Smooth muscle cell (in vitro differentiated cells): ENCODE data around the gene VGLL2. TPM values are rescaled to one million over a fixed set of nuclear protein-coding genes. Genes with fewer than 3 reads are reported as not detected.

Experiments used
- DNase-seq: peaks from one replicate; lab custom pipeline; 2025; ENCODE audit not compliant: unreplicated experiment; lab: John Stamatoyannopoulos, UW
- H2AFZ ChIP-seq: fragments of 200-600 bp; sonication (generic); 2 replicates; pipeline ENCODE4 v1.6.0; 2016; ENCODE audit warnings: antibody characterized with exemption, low read depth, mild to moderate bottlenecking
- H3F3A ChIP-seq: fragments of 200-600 bp; sonication (generic); 2 replicates; pipeline ENCODE4 v1.6.0; 2017; ENCODE audit warnings: antibody characterized with exemption, low read depth
- H3K27ac ChIP-seq: fragments of 200-600 bp; sonication (generic); 2 replicates; pipeline ENCODE4 v1.5.1; 2016; ENCODE audit warnings: low read depth, mild to moderate bottlenecking
- H3K27me3 ChIP-seq: fragments of 200-600 bp; sonication (generic); 2 replicates; pipeline ENCODE4 v1.6.1; 2016; ENCODE audit warnings: low read depth, mild to moderate bottlenecking
- H3K36me3 ChIP-seq: fragments of 200-600 bp; sonication (generic); 2 replicates; pipeline ENCODE4 v1.5.1; 2016; ENCODE audit warnings: low read depth
- H3K4me1 ChIP-seq: fragments of 200-600 bp; sonication (generic); 2 replicates; pipeline ENCODE4 v1.5.1; 2016; ENCODE audit warnings: low read depth
- H3K4me2 ChIP-seq: fragments of 200-600 bp; sonication (generic); 2 replicates; pipeline ENCODE4 v1.6.0; 2016; ENCODE audit warnings: mild to moderate bottlenecking
- H3K4me3 ChIP-seq: fragments of 200-600 bp; sonication (generic); 2 replicates; pipeline ENCODE4 v1.5.1; 2016; ENCODE audit warnings: mild to moderate bottlenecking
- H3K79me2 ChIP-seq: fragments of 200-600 bp; sonication (generic); 2 replicates; pipeline ENCODE4 v1.6.0; 2016; ENCODE audit warnings: low read depth, mild to moderate bottlenecking
- H3K9ac ChIP-seq: fragments of 200-600 bp; sonication (generic); 2 replicates; pipeline ENCODE4 v1.6.0; 2016; ENCODE audit warnings: low read depth
- H3K9me3 ChIP-seq: fragments of 200-600 bp; sonication (generic); replicated peaks from 2 replicates; pipeline ENCODE4 v1.5.1; 2016; ENCODE audit warnings: low read depth
- H4K20me1 ChIP-seq: fragments of 200-600 bp; sonication (generic); 2 replicates; pipeline ENCODE4 v1.6.0; 2016; ENCODE audit warnings: low read depth
- WGBS: methylation state at CpG from one replicate; pipeline ENCODE4 v1.1.7; 2016; ENCODE audit warnings: low lambda C conversion rate; 5-methylcytosine and 5-hydroxymethylcytosine counted together
- polyA plus RNA-seq: library from polyadenylated mRNA; unstranded; fragments of >200 nt; fragmentation: Nextera tagmentation; extraction: Ambion mirVana; gene quantifications from 2 replicates; pipeline ENCODE4 v1.2.1, GENCODE V29; 2016
- total RNA-seq: library from RNA; depleted of rRNA; stranded (reverse); fragments of >200 nt; gene quantifications from 2 replicates; pipeline ENCODE4 v1.2.3, GENCODE V29; 2014
- TF ChIP-seq, protein P1 (sequence below): fragments of 200-600 bp; sonication (generic); IDR thresholded peaks from 2 replicates; pipeline ENCODE4 v1.5.1; 2017; ENCODE audit warnings: borderline replicate concordance, mild to moderate bottlenecking, antibody characterized with exemption; ENCODE audit not compliant: insufficient read depth, poor library complexity, severe bottlenecking

The VGLL2 gene
- total and polyA plus RNA-seq, 2 experiments from 2014 or later = not detected

DNA sequence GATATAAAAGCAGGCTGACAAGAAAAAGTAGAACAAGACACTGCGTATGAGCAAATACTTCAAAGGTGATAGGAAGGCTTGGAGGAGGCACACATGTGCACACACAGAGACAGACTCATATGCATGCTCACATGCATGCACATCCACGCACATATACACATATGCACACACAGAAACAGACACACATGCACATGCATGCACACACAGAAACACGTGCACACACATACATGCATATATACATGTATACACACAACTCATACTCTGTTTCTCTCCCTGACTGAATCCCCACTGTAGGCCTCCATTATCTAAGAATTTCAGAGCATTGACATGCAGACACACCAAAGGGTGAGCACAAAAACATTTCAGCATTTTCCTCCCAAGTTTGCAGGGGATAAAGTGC, 43.7 kb downstream of the VGLL2 start:
- Histone ChIP-seq H3K27me3 (no peaks in the 10 kb centered on the region), H3K4me2 (no peak overlapping the region), H2AFZ (no peak overlapping the region), H3K9me3 (no peaks in the 10 kb centered on the region), H3K79me2 (no peaks in the 10 kb centered on the region), H3K27ac (no peak overlapping the region), H3K4me1 (peaks cover under 1% of the 10 kb centered on the region), H3K9ac (no peak overlapping the region), H4K20me1 (no peaks in the 10 kb centered on the region), H3K4me3 (no peak overlapping the region), H3K36me3 (no peaks in the 10 kb centered on the region), H3F3A (no peaks in the 10 kb centered on the region)
- TF ChIP-seq, protein P1, sequence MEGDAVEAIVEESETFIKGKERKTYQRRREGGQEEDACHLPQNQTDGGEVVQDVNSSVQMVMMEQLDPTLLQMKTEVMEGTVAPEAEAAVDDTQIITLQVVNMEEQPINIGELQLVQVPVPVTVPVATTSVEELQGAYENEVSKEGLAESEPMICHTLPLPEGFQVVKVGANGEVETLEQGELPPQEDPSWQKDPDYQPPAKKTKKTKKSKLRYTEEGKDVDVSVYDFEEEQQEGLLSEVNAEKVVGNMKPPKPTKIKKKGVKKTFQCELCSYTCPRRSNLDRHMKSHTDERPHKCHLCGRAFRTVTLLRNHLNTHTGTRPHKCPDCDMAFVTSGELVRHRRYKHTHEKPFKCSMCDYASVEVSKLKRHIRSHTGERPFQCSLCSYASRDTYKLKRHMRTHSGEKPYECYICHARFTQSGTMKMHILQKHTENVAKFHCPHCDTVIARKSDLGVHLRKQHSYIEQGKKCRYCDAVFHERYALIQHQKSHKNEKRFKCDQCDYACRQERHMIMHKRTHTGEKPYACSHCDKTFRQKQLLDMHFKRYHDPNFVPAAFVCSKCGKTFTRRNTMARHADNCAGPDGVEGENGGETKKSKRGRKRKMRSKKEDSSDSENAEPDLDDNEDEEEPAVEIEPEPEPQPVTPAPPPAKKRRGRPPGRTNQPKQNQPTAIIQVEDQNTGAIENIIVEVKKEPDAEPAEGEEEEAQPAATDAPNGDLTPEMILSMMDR = no peak
- DNase-seq = no peak
- 88% methylated on average over 3 of the region's 3 CpGs for WGBS

DNA sequence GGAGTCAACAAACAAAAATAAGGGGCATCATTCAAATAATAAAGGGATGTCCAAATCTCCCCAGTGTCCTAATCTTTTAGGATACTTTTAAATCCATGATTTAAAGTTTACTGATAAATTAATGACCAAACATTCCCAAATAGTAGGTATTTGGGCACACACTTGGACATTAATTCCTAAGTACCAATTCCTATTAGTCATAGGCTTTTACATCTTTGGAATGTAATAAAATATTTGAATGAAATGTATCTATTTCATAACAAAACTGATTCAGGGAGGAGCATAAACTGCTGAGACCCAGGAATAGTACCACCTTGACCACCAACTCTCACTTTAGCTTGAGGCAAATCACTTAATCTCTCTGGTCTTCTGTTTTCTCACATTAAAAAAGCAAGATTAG, 44.3 kb downstream of the VGLL2 start:
- no peak overlapping the region for H3K4me2 ChIP-seq
- TF ChIP-seq, protein P1 = no peak
- H3K27ac ChIP-seq = no peak overlapping the region
- peaks cover 6% of the 10 kb centered on the region for H3K4me1 ChIP-seq
- no peak overlapping the region for H2AFZ ChIP-seq
- H4K20me1 ChIP-seq = no peaks in the 10 kb centered on the region
- no peaks in the 10 kb centered on the region for H3K9me3 ChIP-seq
- no peaks in the 10 kb centered on the region for H3F3A ChIP-seq
- no peaks in the 10 kb centered on the region for H3K27me3 ChIP-seq
- DNase-seq = no peak
- no peak overlapping the region for H3K4me3 ChIP-seq
- no peaks in the 10 kb centered on the region for H3K36me3 ChIP-seq
- no peaks in the 10 kb centered on the region for H3K79me2 ChIP-seq
- H3K9ac ChIP-seq = no peak overlapping the region

DNA sequence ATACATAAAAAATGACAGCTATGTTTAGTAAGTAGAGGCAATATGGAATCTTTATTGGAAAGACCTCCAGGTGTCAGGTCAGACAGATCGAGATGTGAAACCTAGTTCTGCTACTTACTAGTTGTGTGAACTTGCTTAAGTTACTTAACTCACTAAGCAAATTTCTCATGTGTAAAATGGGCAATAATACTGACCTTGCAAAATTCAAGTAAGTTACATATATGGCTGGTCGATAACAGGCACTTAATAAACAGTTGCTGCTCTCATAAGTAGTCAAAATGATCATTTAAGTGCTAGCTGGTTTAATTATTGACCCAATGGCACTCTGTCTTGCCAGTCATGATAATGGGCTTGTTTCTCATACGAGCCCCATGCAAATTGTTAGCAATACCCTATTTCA, 46.0 kb downstream of the VGLL2 start:
- WGBS = 91% methylated on average over 3 of the region's 3 CpGs
- Histone ChIP-seq H3K4me2 (no peak overlapping the region), H3K4me3 (no peak overlapping the region), H3K9ac (no peak overlapping the region), H3K36me3 (no peaks in the 10 kb centered on the region), H3K79me2 (no peaks in the 10 kb centered on the region), H3K4me1 (peaks cover 10% of the 10 kb centered on the region), H3K9me3 (no peaks in the 10 kb centered on the region), H3K27ac (no peak overlapping the region), H4K20me1 (no peaks in the 10 kb centered on the region), H2AFZ (no peak overlapping the region), H3F3A (no peaks in the 10 kb centered on the region), H3K27me3 (no peaks in the 10 kb centered on the region)
- TF ChIP-seq, protein P1 = no peak
- DNase-seq = no peak

DNA sequence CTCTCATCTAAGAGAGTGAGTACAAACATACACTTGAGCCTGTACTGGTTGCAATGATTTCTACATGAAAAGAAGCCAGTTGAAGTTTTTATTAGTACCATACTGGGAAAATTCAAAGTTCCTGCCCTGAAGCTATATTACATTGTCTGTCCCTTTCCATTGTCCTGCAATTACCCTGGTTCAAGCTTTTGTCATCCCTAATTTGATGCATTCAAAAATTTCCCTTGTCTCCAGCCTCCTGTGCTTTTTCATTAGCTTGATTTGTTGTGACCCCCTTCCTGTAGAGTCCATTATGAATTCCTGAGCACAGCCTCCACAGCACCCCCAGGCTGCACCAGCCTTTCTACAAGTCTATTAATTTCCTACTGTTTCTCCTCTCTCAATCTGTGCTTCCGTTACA, 46.4 kb downstream of the VGLL2 start:
- TF ChIP-seq, protein P1 = no peak
- Histone ChIP-seq H3K79me2 (no peaks in the 10 kb centered on the region), H2AFZ (no peak overlapping the region), H3K27ac (no peak overlapping the region), H4K20me1 (no peaks in the 10 kb centered on the region), H3K36me3 (no peaks in the 10 kb centered on the region), H3K4me2 (no peak overlapping the region), H3K4me1 (peaks cover 10% of the 10 kb centered on the region), H3K9ac (no peak overlapping the region), H3K4me3 (no peak overlapping the region), H3F3A (no peaks in the 10 kb centered on the region), H3K27me3 (no peaks in the 10 kb centered on the region), H3K9me3 (no peaks in the 10 kb centered on the region)
- 94% methylated on average over 1 of the region's 1 CpG for WGBS
- DNase-seq = no peak
